NCI-H1105 (cell line): ENCODE measurements around the gene LHX4.

Experiments used
- DNase-seq: peaks from one replicate; lab custom pipeline; 2025; lab: John Stamatoyannopoulos, UW

The LHX4 gene

GRCh38 chr1:180229483-180230415, at the start of gene LHX4:
Gene LHX4 (plus strand): TSS chr1:180230264. CDS start chr1:180230530, 266 bp downstream.
- peak; percentile 52 for DNase-seq

DNA sequence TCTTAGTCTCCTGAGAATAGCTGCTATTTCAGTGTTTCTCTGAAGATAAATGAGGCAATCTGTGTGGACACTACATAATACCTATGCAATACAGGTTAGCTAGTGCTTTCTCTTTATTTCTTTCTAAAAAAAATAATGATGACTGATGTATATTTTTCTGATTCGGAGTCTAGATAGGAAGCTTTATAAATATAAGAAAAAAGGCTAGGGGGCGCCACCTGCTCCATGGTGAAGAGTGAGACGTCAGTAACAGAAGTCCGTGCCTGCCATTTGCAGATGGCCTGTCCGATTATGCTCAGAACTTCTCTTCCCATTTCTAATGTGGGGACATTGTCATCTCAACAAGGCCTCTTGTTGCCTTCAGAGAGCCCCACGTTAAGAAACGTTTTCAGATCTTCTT, 49.0 kb upstream of the LHX4 start:
- DNase-seq, result peak; percentile 7

- no peak for DNase-seq
These were observed 47.9 kb upstream of the LHX4 start for GRCh38 chr1:180181996-180182642.

- DNase-seq, result no peak
These were observed 47.3 kb upstream of the LHX4 start for GRCh38 chr1:180182643-180183311.

DNA sequence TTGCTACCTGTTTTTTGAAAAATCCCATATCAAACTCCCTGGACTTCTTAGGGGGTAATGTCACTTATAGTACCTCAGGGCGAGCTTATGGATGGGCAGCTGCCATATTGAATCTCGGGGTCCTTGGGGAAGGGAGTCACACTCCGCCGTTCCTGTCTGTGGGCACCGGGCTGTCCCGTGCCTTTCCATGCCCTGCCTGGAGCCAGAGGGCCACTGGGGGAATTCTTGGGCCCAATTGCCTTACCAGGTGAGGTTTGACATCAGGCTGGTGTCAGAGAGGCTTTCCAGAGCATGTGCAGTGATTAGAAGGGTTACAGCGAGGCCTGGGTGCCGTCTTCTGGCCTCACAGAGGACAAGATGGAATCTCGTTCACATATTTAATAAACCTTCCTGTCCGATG, 46.6 kb upstream of the LHX4 start:
- DNase-seq, result no peak

- DNase-seq, result no peak
These were observed 46.0 kb upstream of the LHX4 start for GRCh38 chr1:180184041-180184440.

DNA sequence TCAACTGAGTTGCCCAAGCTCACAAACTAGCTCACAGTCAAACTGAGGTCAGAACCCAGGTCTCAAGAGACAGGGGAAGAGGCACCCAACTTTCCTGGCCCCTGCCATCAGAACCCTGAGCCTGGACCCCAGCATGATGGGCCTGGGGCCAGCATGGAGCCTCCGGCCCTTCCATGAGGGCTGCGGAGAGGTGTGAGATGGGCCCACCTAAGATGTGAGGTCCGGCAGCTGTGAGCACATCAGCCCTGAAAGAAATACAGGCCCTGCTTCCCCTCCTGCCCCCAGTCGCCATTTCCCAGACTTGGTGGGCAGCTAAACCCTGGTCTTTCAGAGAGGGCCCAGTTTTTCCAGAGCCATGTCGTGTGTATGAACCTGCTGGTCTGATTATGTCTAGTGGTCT, 44.8 kb upstream of the LHX4 start:
- DNase-seq, result no peak

DNA sequence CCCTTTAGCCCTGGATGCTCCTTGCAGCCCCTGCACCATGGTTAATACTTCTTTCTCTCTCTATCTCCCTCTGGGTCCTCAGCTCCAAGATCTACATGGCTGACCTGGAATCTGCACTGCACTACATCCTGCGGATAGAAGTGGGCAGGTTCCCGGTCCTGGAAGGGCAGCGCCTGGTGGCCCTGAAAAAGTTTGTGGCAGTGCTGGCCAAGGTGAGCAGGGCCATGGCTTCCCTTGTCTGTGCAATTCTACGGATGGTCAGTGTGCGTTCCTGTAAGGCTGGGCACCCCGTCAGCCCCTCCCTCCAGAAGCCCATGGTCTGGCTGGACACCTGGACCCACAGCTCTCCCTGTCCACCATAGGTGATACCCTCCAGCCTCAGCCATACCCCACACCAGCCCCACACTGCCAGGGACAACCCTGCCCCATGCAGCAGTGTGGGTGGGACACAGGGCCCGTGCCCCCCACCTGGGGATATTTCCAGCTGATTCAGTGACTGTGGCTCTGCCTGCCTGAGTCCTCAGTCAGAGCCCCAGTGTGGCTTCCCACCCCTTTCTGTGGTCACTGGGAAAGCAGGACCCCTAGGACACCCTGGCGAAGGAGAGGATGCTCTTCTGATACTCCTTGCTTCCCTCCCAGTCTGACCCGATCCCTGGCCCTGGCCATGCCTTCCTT, 44.0 kb upstream of the LHX4 start:
- no peak for DNase-seq

GRCh38 chr1:180186831-180187230, 43.2 kb upstream of the LHX4 start:
- DNase-seq, result no peak

GRCh38 chr1:180187626-180188025, 42.4 kb upstream of the LHX4 start:
- no peak for DNase-seq

DNA sequence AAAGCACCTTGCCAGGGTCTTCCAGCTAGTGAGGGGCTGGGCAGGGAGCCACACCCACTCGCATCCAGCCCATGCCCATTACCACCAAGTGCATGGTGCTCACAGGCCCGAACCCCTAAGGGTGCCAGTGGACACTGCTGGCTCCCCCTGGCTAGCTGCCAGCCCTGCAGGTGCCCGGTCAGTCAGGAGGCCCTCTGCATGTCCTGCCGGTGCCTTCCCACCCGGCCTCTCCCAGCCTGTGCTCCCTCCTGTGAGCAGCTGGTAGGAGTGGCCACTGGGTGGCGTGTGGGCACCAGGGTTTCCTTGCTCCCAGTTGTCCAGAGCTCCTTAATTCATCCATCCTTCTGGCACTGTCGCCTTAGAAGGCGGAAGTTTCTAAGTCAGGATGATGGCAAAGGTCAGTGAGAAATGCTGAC, 42.0 kb upstream of the LHX4 start:
- DNase-seq, result peak; percentile 66

- DNase-seq, result no peak
These were observed 41.3 kb upstream of the LHX4 start for GRCh38 chr1:180188684-180189175.

- no peak for DNase-seq
These were observed 40.0 kb upstream of the LHX4 start for GRCh38 chr1:180190091-180190490.

- no peak for DNase-seq
These were observed 37.9 kb upstream of the LHX4 start for GRCh38 chr1:180192172-180192571.

GRCh38 chr1:180193141-180194047, 36.7 kb upstream of the LHX4 start:
- no peak for DNase-seq

GRCh38 chr1:180194048-180194425, 36.0 kb upstream of the LHX4 start:
- DNase-seq, result no peak

GRCh38 chr1:180194546-180195207, 35.4 kb upstream of the LHX4 start:
- no peak for DNase-seq

GRCh38 chr1:180195401-180195800, 34.7 kb upstream of the LHX4 start:
- DNase-seq, result no peak

DNA sequence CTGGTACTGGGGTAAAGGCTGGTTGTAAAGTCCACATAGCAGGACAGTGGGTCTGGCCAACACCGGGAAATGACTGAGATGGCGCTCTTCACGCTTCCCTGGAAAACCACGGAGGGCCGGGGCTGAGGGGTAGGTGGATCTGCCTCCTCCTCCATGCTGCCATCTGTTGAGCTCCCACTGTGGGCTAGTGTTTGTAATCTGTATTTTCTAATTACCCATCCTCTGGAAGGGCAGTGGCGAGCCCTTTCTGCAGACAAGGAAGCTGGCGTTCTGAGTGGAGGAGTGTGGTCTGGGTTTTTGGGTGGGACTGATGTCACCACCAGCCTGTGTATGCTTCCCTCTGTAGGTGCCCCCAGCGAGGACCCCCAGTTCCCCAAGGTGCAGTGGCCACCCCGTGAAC, 34.1 kb upstream of the LHX4 start:
- DNase-seq, result no peak

DNA sequence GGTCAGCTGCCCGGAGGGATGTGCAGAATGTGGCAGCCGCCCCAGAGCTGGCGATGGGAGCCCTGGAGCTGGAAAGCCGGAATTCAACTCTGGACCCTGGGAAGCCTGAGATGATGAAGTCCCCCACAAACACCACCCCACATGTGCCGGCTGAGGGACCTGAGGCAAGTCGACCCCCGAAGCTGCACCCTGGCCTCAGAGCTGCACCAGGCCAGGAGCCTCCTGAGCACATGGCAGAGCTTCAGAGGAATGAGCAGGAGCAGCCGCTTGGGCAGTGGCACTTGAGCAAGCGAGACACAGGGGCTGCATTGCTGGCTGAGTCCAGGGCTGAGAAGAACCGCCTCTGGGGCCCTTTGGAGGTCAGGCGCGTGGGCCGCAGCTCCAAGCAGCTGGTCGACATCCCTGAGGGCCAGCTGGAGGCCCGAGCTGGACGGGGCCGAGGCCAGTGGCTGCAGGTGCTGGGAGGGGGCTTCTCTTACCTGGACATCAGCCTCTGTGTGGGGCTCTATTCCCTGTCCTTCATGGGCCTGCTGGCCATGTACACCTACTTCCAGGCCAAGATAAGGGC, 33.5 kb upstream of the LHX4 start:
- no peak for DNase-seq
